Sigmoid colon (tissue), 4 donors: Measurements from ENCODE around the gene ZNF692.
"Not testable (repeated sequence)": the region's sequence is repeated elsewhere in the genome, so short reads cannot be mapped to it uniquely, and the experiment has no call there.

ENCODE experiments used
- CTCF ChIP-seq, 4 experiments: fragments of 450-650 bp in 3 of 4; fragments of 200-600 bp in 1 of 4; IDR thresholded peaks; one replicate each; pipeline ENCODE4 v1.5.1; 2016 to 2019; ENCODE audit warnings: antibody characterized with exemption in 4 of 4, mild to moderate bottlenecking in 3 of 4, moderate library complexity in 2 of 4
- EP300 ChIP-seq, 4 donors: sonication (generic); formaldehyde crosslinking; IDR thresholded peaks; one replicate each; pipeline ENCODE4 v1.6.1; 2017; ENCODE audit warnings: antibody characterized with exemption in 4 of 4
- POLR2A ChIP-seq, 2 donors: fragments of 450-650 bp; IDR thresholded peaks; one replicate each; pipeline ENCODE4 v1.6.1; 2016; ENCODE audit warnings: antibody characterized with exemption in 2 of 2, mild to moderate bottlenecking in 2 of 2, moderate library complexity in 2 of 2

- not testable (repeated sequence) for TF ChIP-seq CTCF, EP300, POLR2A (IDR thresholded peaks at IDR 0.05)
Measured at GRCh38 chr1:248803501-248803900, 55.4 kb downstream of the ZNF692 start.
